IPS-18c (cell line): ENCODE results near the gene ARID2.

ENCODE experiments used
- H3K4me3 ChIP-seq: 2 replicates; pipeline ENCODE4 v1.7.0; 2013; ENCODE audit warnings: low read depth, mild to moderate bottlenecking, low read length, moderate library complexity; ENCODE audit not compliant: insufficient read depth
- H3K9me3 ChIP-seq: one replicate; pipeline ENCODE4 v1.6.1; 2013; ENCODE audit warnings: mild to moderate bottlenecking, low read length, moderate library complexity; ENCODE audit not compliant: control insufficient read depth, insufficient read depth

ARID2 gene

DNA sequence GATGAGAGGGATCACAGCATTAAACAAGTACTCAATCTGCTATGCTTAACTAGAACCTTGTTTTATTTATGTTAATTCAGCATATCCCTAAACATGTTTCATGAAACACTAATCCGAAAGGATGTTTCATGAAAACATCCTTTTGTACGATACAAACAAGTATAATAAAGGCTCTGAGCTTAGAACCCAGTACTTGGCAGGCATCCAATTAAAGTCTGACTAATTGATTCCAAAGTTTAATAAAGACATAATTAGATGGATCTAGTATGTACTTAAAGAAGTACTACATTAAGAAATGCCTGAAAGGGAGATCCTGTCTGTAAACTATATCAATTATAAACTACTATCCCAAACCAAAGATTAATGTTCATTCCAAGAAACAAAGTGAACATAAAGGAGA, 209.1 kb downstream of the ARID2 start:
- Histone ChIP-seq H3K9me3 (no peaks in the 10 kb centered on the region), H3K4me3 (no peak overlapping the region)

DNA sequence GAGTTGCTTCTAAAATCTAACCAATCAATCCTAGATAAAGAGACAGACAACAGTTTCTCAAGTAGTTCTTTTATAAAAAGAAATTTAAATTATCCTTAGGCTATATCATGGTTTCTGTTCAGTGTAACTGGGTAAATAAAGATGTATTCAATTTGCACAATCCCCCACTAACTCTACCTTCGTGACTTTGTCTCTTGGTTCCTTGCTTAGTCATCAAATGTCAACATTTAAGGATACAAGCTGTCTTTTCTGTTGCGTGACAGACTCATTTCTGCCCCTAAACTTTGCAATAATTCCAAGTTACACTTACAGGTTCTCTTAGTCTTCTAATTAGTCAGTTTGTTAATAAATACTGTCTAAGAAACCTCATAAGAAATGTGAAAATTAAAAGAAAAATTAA, 210.3 kb downstream of the ARID2 start:
- H3K9me3 ChIP-seq: no peaks in the 10 kb centered on the region
- H3K4me3 ChIP-seq: no peak overlapping the region

DNA sequence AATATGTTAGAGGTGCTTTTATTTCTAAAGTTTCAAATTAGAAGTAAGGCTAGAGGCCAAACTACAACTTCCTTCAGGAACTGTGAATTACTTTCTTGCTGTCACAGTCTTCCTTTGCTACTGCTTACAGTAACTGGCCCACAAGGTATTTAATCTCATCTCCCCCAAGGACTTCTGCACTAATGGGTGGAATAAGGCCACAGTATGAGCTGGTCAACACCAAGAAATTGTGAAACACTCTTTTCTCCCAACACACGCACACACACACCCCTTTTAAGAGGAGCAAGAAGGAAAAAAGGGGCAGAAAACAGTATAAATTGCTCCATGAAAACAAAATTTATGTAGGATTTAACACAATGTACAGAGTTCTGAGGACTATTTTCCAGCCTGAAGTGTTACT, 215.3 kb downstream of the ARID2 start:
- no peak overlapping the region for H3K4me3 ChIP-seq

DNA sequence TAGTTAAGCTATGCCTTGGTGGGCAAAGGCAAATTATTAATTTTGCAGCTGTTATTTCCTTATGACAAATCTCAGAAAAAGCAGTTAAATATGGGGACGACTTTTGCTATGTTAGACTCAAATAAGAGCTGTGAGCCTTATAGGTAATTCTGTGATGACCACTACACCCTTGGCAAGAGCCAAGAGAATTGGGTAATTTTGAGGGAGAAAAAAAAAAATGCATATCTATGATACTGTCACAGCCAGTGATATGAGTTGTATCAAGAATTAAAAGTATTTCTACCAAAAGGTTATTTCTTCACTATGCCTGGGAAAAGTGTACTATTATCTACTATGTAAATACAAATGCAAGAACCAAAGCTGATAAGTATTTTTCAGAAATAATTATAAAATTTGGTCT, 216.9 kb downstream of the ARID2 start:
- Histone ChIP-seq H3K9me3 (no peaks in the 10 kb centered on the region), H3K4me3 (no peak overlapping the region)

More for the DNA sequence above, 215.3 kb downstream of the ARID2 start:
- H3K9me3 ChIP-seq: no peaks in the 10 kb centered on the region

DNA sequence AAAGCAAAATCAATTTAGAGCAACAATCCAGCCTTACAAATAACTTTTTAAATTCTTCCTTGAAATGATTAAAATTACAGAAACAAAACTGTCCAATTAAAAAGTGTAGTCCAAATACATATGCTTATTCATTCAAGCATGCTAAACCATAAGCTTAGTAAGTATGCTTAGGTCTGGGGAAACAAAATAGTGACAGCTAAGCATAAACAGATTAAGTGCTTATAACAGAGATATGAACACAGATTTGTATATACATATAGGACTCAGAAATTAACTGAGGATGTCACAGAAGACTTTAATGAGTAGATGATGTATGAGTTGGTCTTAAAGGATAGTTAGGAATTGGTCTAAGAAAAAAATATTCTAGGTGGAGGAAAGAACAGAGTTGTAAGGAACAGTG, 219.0 kb downstream of the ARID2 start:
- Histone ChIP-seq H3K4me3 (no peak overlapping the region), H3K9me3 (no peaks in the 10 kb centered on the region)
